Measurements from ENCODE around the gene HYLS1.

DNA sequence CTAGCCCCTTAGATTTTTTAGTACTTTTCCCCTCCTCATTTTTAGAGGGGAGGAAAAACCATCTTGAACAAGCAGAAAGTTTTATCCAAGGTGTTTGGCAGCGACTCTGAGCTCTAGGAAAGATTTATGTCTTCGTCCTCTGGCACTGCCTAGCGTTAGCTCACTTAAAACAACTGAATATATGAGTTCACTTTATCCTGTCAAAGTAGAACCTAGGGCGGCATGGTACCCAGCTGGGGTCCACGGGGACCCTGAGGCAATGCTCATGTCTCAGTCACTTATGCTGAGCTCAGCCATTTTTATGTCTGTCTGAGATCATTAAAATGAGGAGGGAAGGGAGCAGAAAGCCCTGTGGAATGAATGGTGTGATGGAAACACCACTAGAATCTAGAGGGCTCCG lies 44.2 kb downstream of the HYLS1 start:
- TF ChIP-seq POLR2A (IDR thresholded peaks at IDR 0.05) (no peak), POLR2AphosphoS5 (IDR thresholded peaks at IDR 0.05) (no peak)
- TF ChIP-seq, protein P1, sequence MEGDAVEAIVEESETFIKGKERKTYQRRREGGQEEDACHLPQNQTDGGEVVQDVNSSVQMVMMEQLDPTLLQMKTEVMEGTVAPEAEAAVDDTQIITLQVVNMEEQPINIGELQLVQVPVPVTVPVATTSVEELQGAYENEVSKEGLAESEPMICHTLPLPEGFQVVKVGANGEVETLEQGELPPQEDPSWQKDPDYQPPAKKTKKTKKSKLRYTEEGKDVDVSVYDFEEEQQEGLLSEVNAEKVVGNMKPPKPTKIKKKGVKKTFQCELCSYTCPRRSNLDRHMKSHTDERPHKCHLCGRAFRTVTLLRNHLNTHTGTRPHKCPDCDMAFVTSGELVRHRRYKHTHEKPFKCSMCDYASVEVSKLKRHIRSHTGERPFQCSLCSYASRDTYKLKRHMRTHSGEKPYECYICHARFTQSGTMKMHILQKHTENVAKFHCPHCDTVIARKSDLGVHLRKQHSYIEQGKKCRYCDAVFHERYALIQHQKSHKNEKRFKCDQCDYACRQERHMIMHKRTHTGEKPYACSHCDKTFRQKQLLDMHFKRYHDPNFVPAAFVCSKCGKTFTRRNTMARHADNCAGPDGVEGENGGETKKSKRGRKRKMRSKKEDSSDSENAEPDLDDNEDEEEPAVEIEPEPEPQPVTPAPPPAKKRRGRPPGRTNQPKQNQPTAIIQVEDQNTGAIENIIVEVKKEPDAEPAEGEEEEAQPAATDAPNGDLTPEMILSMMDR (IDR thresholded peaks at IDR 0.05): no peak
